ENCODE results near the gene ZNF335. TPM values are rescaled to one million over a fixed set of nuclear protein-coding genes. Genes with fewer than 3 reads are reported as not detected.
A peak's percentile ranks its signal among the peaks of the same experiment; 100 is the strongest.

The ZNF335 gene
- 49.4 TPM for total RNA-seq

GRCh38 chr20:45971675-45972499 lies at the start of gene ZNF335:
Gene ZNF335, minus strand, starts transcription at chr20:45972203. Its CDS starts 793 bp downstream, at chr20:45971410.
- peaks cover 45% of the 10 kb centered on the region for H3K4me1 ChIP-seq (ENCODE audit: insufficient read depth, low read length)

GRCh38 chr20:46020555-46020954 lies 48.6 kb upstream of the ZNF335 start:
- Histone ChIP-seq H3K4me3 (ENCODE audit: low read length) (no peak overlapping the region), H3K4me1 (ENCODE audit: insufficient read depth, low read length) (peaks cover 18% of the 10 kb centered on the region), H3K9me3 (ENCODE audit: low read depth, low read length) (no peaks in the 10 kb centered on the region), H3K27me3 (ENCODE audit: insufficient read depth, low read length) (peaks cover 26% of the 10 kb centered on the region)

More at GRCh38 chr20:45971675-45972499, at the start of gene ZNF335:
- no peaks in the 10 kb centered on the region for H3K9me3 ChIP-seq (ENCODE audit: low read depth, low read length)
- H3K27me3 ChIP-seq (ENCODE audit: insufficient read depth, low read length): no peaks in the 10 kb centered on the region
- peak within 1 kb of the TSS; percentile 97 for H3K4me3 ChIP-seq (ENCODE audit: low read length)

GRCh38 chr20:46018611-46019010 lies 46.6 kb upstream of the ZNF335 start:
- Histone ChIP-seq H3K4me1 (ENCODE audit: insufficient read depth, low read length) (peaks cover 29% of the 10 kb centered on the region), H3K4me3 (ENCODE audit: low read length) (no peak overlapping the region), H3K9me3 (ENCODE audit: low read depth, low read length) (no peaks in the 10 kb centered on the region), H3K27me3 (ENCODE audit: insufficient read depth, low read length) (peaks cover 30% of the 10 kb centered on the region)

GRCh38 chr20:46018112-46018511 lies 46.1 kb upstream of the ZNF335 start:
- Histone ChIP-seq H3K9me3 (ENCODE audit: low read depth, low read length) (no peaks in the 10 kb centered on the region), H3K27me3 (ENCODE audit: insufficient read depth, low read length) (peaks cover 28% of the 10 kb centered on the region), H3K4me1 (ENCODE audit: insufficient read depth, low read length) (peaks cover 34% of the 10 kb centered on the region), H3K4me3 (ENCODE audit: low read length) (no peak overlapping the region)

- H3K9me3 ChIP-seq (ENCODE audit: low read depth, low read length): no peaks in the 10 kb centered on the region
- H3K27me3 ChIP-seq (ENCODE audit: insufficient read depth, low read length): peaks cover 31% of the 10 kb centered on the region
- peaks cover 25% of the 10 kb centered on the region for H3K4me1 ChIP-seq (ENCODE audit: insufficient read depth, low read length)
- no peak overlapping the region for H3K4me3 ChIP-seq (ENCODE audit: low read length)
Measured at GRCh38 chr20:46017272-46017671, 45.3 kb upstream of the ZNF335 start.

GRCh38 chr20:46014517-46015396 lies 42.8 kb upstream of the ZNF335 start:
- Histone ChIP-seq H3K27me3 (ENCODE audit: insufficient read depth, low read length) (peaks cover 41% of the 10 kb centered on the region), H3K4me3 (ENCODE audit: low read length) (no peak overlapping the region), H3K9me3 (ENCODE audit: low read depth, low read length) (no peaks in the 10 kb centered on the region), H3K4me1 (ENCODE audit: insufficient read depth, low read length) (peaks cover 38% of the 10 kb centered on the region)

GRCh38 chr20:46013829-46014516 lies 42.0 kb upstream of the ZNF335 start:
- H3K4me1 ChIP-seq (ENCODE audit: insufficient read depth, low read length): peaks cover 46% of the 10 kb centered on the region
- H3K9me3 ChIP-seq (ENCODE audit: low read depth, low read length): no peaks in the 10 kb centered on the region
- H3K27me3 ChIP-seq (ENCODE audit: insufficient read depth, low read length): peaks cover 49% of the 10 kb centered on the region
- no peak overlapping the region for H3K4me3 ChIP-seq (ENCODE audit: low read length)

GRCh38 chr20:46013322-46013828 lies 41.4 kb upstream of the ZNF335 start:
- H3K27me3 ChIP-seq (ENCODE audit: insufficient read depth, low read length): peaks cover 55% of the 10 kb centered on the region
- no peak overlapping the region for H3K4me3 ChIP-seq (ENCODE audit: low read length)
- H3K9me3 ChIP-seq (ENCODE audit: low read depth, low read length): no peaks in the 10 kb centered on the region
- peaks cover 52% of the 10 kb centered on the region for H3K4me1 ChIP-seq (ENCODE audit: insufficient read depth, low read length)

GRCh38 chr20:46012921-46013320 lies 40.9 kb upstream of the ZNF335 start:
- Histone ChIP-seq H3K4me3 (ENCODE audit: low read length) (no peak overlapping the region), H3K27me3 (ENCODE audit: insufficient read depth, low read length) (peaks cover 56% of the 10 kb centered on the region), H3K9me3 (ENCODE audit: low read depth, low read length) (no peaks in the 10 kb centered on the region), H3K4me1 (ENCODE audit: insufficient read depth, low read length) (peaks cover 56% of the 10 kb centered on the region)

GRCh38 chr20:46011631-46012482 lies 39.9 kb upstream of the ZNF335 start:
- peaks cover 67% of the 10 kb centered on the region for H3K4me1 ChIP-seq (ENCODE audit: insufficient read depth, low read length)
- no peaks in the 10 kb centered on the region for H3K9me3 ChIP-seq (ENCODE audit: low read depth, low read length)
- peaks cover 56% of the 10 kb centered on the region for H3K27me3 ChIP-seq (ENCODE audit: insufficient read depth, low read length)
- peak overlapping the region; percentile 28 for H3K4me3 ChIP-seq (ENCODE audit: low read length)

- Histone ChIP-seq H3K4me1 (ENCODE audit: insufficient read depth, low read length) (peaks cover 78% of the 10 kb centered on the region), H3K27me3 (ENCODE audit: insufficient read depth, low read length) (peaks cover 56% of the 10 kb centered on the region), H3K4me3 (ENCODE audit: low read length) (peak overlapping the region; percentile 28), H3K9me3 (ENCODE audit: low read depth, low read length) (no peaks in the 10 kb centered on the region)
Measured at GRCh38 chr20:46010491-46011391, 38.7 kb upstream of the ZNF335 start.

GRCh38 chr20:46009816-46010215 lies 37.8 kb upstream of the ZNF335 start:
- no peaks in the 10 kb centered on the region for H3K9me3 ChIP-seq (ENCODE audit: low read depth, low read length)
- peak overlapping the region; percentile 22 for H3K4me3 ChIP-seq (ENCODE audit: low read length)
- H3K4me1 ChIP-seq (ENCODE audit: insufficient read depth, low read length): peaks cover 87% of the 10 kb centered on the region
- H3K27me3 ChIP-seq (ENCODE audit: insufficient read depth, low read length): peaks cover 55% of the 10 kb centered on the region

GRCh38 chr20:46007671-46008070 lies 35.7 kb upstream of the ZNF335 start:
- Histone ChIP-seq H3K4me3 (ENCODE audit: low read length) (no peak overlapping the region), H3K27me3 (ENCODE audit: insufficient read depth, low read length) (peaks cover 42% of the 10 kb centered on the region), H3K4me1 (ENCODE audit: insufficient read depth, low read length) (peaks cover 93% of the 10 kb centered on the region), H3K9me3 (ENCODE audit: low read depth, low read length) (no peaks in the 10 kb centered on the region)

Data from mononuclear cell (primary cell).